T-helper 17 cell (primary cell): ENCODE results near the gene ZNF750. TPM values are rescaled to one million over a fixed set of nuclear protein-coding genes. Genes with fewer than 3 reads are reported as not detected.
A peak's percentile ranks its signal among the peaks of the same experiment; 100 is the strongest.

Experiments
- ATAC-seq: fragments of 150-1000 bp; cut with Tn5 transposase; 2 replicates; pipeline ENCODE4 v1.10.0; 2021; ENCODE audit warnings: mild to moderate bottlenecking, moderate library complexity
- DNase-seq, 3 donors: peaks; one replicate each; pipeline versions ENCODE4 v3.0.0 to v3.0.0-alpha.2; 2020 to 2021
- H3K9me3 ChIP-seq: one replicate; pipeline ENCODE4 v1.7.0; 2013; ENCODE audit warnings: low read length, mild to moderate bottlenecking; ENCODE audit not compliant: control insufficient read depth, poor library complexity, severe bottlenecking
- H3K27ac Mint-ChIP-seq: one replicate; pipeline ENCODE4 v1.8.0; 2022; ENCODE audit warnings: mild to moderate bottlenecking, moderate library complexity, mixed read lengths
- H3K27me3 Mint-ChIP-seq: one replicate; pipeline ENCODE4 v1.8.0; 2022; ENCODE audit warnings: mixed read lengths
- H3K36me3 Mint-ChIP-seq: one replicate; pipeline ENCODE4 v1.8.0; 2022; ENCODE audit warnings: low read depth, mixed read lengths
- H3K4me1 Mint-ChIP-seq: one replicate; pipeline ENCODE4 v1.8.0; 2022; ENCODE audit warnings: mild to moderate bottlenecking, mixed read lengths
- H3K4me3 Mint-ChIP-seq: one replicate; pipeline ENCODE4 v1.8.0; 2022; ENCODE audit warnings: mild to moderate bottlenecking, moderate library complexity, mixed read lengths
- total RNA-seq, 4 donors: library from RNA in 2 of 4; stranded (reverse) in 2 of 4; gene quantifications; one replicate each; pipeline ENCODE4 v1.2.3 and lab custom pipeline; 2022 to 2026

ZNF750 gene
- total RNA-seq, 2 donors from 2014 or later: not detected

- DNase-seq (no peak), ATAC-seq (no peak)
- H3K9me3 ChIP-seq: no peaks in the 10 kb centered on the region
- Mint-ChIP-seq H3K27ac (peak overlapping the region; percentile 49), H3K4me3 (no peak overlapping the region), H3K27me3 (no peaks in the 10 kb centered on the region), H3K36me3 (no peaks in the 10 kb centered on the region), H3K4me1 (peaks cover 10% of the 10 kb centered on the region)
Observed at GRCh38 chr17:82843904-82844680, 4.3 kb upstream of the ZNF750 start.

- peaks cover 7% of the 10 kb centered on the region for H3K4me1 Mint-ChIP-seq
- no peak overlapping the region for H3K27ac Mint-ChIP-seq
- no peak for ATAC-seq
- H3K9me3 ChIP-seq: no peaks in the 10 kb centered on the region
- H3K27me3 Mint-ChIP-seq: no peaks in the 10 kb centered on the region
- H3K4me3 Mint-ChIP-seq: no peak overlapping the region
- H3K36me3 Mint-ChIP-seq: no peaks in the 10 kb centered on the region
- no peak for DNase-seq
Observed at GRCh38 chr17:82841921-82842596, 2.2 kb upstream of the ZNF750 start.

- H3K27ac Mint-ChIP-seq: no peak overlapping the region
- no peaks in the 10 kb centered on the region for H3K27me3 Mint-ChIP-seq
- H3K36me3 Mint-ChIP-seq: no peaks in the 10 kb centered on the region
- no peaks in the 10 kb centered on the region for H3K9me3 ChIP-seq
- no peak overlapping the region for H3K4me3 Mint-ChIP-seq
- DNase-seq: no peak
- ATAC-seq: no peak
- peaks cover 7% of the 10 kb centered on the region for H3K4me1 Mint-ChIP-seq
Observed at GRCh38 chr17:82840431-82840831, 609 bp upstream of the ZNF750 start.

- H3K27ac Mint-ChIP-seq: no peak overlapping the region
Observed at GRCh38 chr17:82838386-82839063, 1.3 kb downstream of the ZNF750 start.

GRCh38 chr17:82837586-82838320, 2.1 kb downstream of the ZNF750 start:
- no peaks in the 10 kb centered on the region for H3K27me3 Mint-ChIP-seq
- H3K4me3 Mint-ChIP-seq: no peak overlapping the region
- peaks cover 5% of the 10 kb centered on the region for H3K4me1 Mint-ChIP-seq
- DNase-seq (no peak), ATAC-seq (no peak)
- H3K36me3 Mint-ChIP-seq: no peaks in the 10 kb centered on the region
- no peak overlapping the region for H3K27ac Mint-ChIP-seq
- no peaks in the 10 kb centered on the region for H3K9me3 ChIP-seq

More at GRCh38 chr17:82838386-82839063, 1.3 kb downstream of the ZNF750 start:
- ATAC-seq (no peak), DNase-seq (no peak)
- H3K4me3 Mint-ChIP-seq: no peak overlapping the region
- no peaks in the 10 kb centered on the region for H3K27me3 Mint-ChIP-seq
- H3K4me1 Mint-ChIP-seq: peaks cover 5% of the 10 kb centered on the region
- no peaks in the 10 kb centered on the region for H3K9me3 ChIP-seq
- H3K36me3 Mint-ChIP-seq: no peaks in the 10 kb centered on the region

- DNase-seq: no peak
- no peaks in the 10 kb centered on the region for H3K9me3 ChIP-seq
- H3K27me3 Mint-ChIP-seq: no peaks in the 10 kb centered on the region
- ATAC-seq: no peak
- H3K36me3 Mint-ChIP-seq: no peaks in the 10 kb centered on the region
- H3K27ac Mint-ChIP-seq: no peak overlapping the region
- H3K4me3 Mint-ChIP-seq: no peak overlapping the region
- H3K4me1 Mint-ChIP-seq: peaks cover 2% of the 10 kb centered on the region
Observed at GRCh38 chr17:82836823-82837357, 2.9 kb downstream of the ZNF750 start.

- DNase-seq: no peak
Observed at GRCh38 chr17:82835766-82836512, 3.9 kb downstream of the ZNF750 start.

GRCh38 chr17:82835122-82835521, 4.7 kb downstream of the ZNF750 start:
- DNase-seq (no peak), ATAC-seq (no peak)
- H3K9me3 ChIP-seq: no peaks in the 10 kb centered on the region
- Mint-ChIP-seq H3K4me1 (peaks cover 2% of the 10 kb centered on the region), H3K36me3 (no peaks in the 10 kb centered on the region), H3K4me3 (no peak overlapping the region), H3K27ac (no peak overlapping the region), H3K27me3 (no peaks in the 10 kb centered on the region)

More at GRCh38 chr17:82835766-82836512, 3.9 kb downstream of the ZNF750 start:
- no peaks in the 10 kb centered on the region for H3K36me3 Mint-ChIP-seq
- ATAC-seq: no peak
- peaks cover 2% of the 10 kb centered on the region for H3K4me1 Mint-ChIP-seq
- H3K4me3 Mint-ChIP-seq: no peak overlapping the region
- no peaks in the 10 kb centered on the region for H3K27me3 Mint-ChIP-seq
- H3K9me3 ChIP-seq: no peaks in the 10 kb centered on the region
- no peak overlapping the region for H3K27ac Mint-ChIP-seq

- DNase-seq (no peak), ATAC-seq (no peak)
- H3K9me3 ChIP-seq: no peaks in the 10 kb centered on the region
- Mint-ChIP-seq H3K4me1 (peaks cover 2% of the 10 kb centered on the region), H3K4me3 (no peak overlapping the region), H3K36me3 (peaks cover 7% of the 10 kb centered on the region), H3K27ac (no peak overlapping the region), H3K27me3 (no peaks in the 10 kb centered on the region)
Observed at GRCh38 chr17:82832881-82833475, 6.8 kb downstream of the ZNF750 start.

- Mint-ChIP-seq H3K4me3 (no peak overlapping the region), H3K27me3 (no peaks in the 10 kb centered on the region), H3K27ac (no peak overlapping the region), H3K4me1 (peaks cover 2% of the 10 kb centered on the region), H3K36me3 (peaks cover 9% of the 10 kb centered on the region)
- ATAC-seq (no peak), DNase-seq (no peak)
- H3K9me3 ChIP-seq: no peaks in the 10 kb centered on the region
Observed at GRCh38 chr17:82832411-82832810, 7.4 kb downstream of the ZNF750 start.

GRCh38 chr17:82831818-82832200, 8.0 kb downstream of the ZNF750 start:
- H3K27me3 Mint-ChIP-seq: no peaks in the 10 kb centered on the region
- DNase-seq (no peak), ATAC-seq (no peak)
- peaks cover 2% of the 10 kb centered on the region for H3K4me1 Mint-ChIP-seq
- H3K9me3 ChIP-seq: no peaks in the 10 kb centered on the region
- no peak overlapping the region for H3K27ac Mint-ChIP-seq
- H3K36me3 Mint-ChIP-seq: peaks cover 9% of the 10 kb centered on the region
- H3K4me3 Mint-ChIP-seq: no peak overlapping the region
